Calu3 (cell line): ENCODE measurements around the gene TRAF3. TPM values are rescaled to one million over a fixed set of nuclear protein-coding genes. Genes with fewer than 3 reads are reported as not detected.

ENCODE experiments used
- BruUV-seq: library from RNA; stranded (reverse); fragments of 400-500 nt; replicated peaks from 2 replicates; lab custom pipeline; 2021; lab: Mats Ljungman, UMichigan
- CTCF ChIA-PET: fragments of 300-600 bp; sonication (Branson Sonifier 250); formaldehyde crosslinking; loops from one replicate; lab custom pipeline; 2022; ENCODE audit warnings: antibody characterized with exemption; lab: Charles Lee
- DNase-seq: peaks from one replicate; pipeline ENCODE4 v3.0.0; 2022
- H3K27ac Mint-ChIP-seq: one replicate; pipeline ENCODE4 v1.8.0; 2022; ENCODE audit warnings: mixed read lengths; ENCODE audit not compliant: unreplicated experiment
- H3K27me3 Mint-ChIP-seq: one replicate; pipeline ENCODE4 v1.8.0; 2022; ENCODE audit warnings: mixed read lengths; ENCODE audit not compliant: unreplicated experiment
- H3K36me3 Mint-ChIP-seq: one replicate; pipeline ENCODE4 v1.8.0; 2022; ENCODE audit warnings: mild to moderate bottlenecking, moderate library complexity, mixed read lengths; ENCODE audit not compliant: insufficient read depth, unreplicated experiment
- H3K4me1 Mint-ChIP-seq: one replicate; pipeline ENCODE4 v1.8.0; 2022; ENCODE audit warnings: mild to moderate bottlenecking, low read depth, mixed read lengths; ENCODE audit not compliant: unreplicated experiment
- H3K4me3 Mint-ChIP-seq: one replicate; pipeline ENCODE4 v1.8.0; 2022; ENCODE audit warnings: mild to moderate bottlenecking, low read depth, moderate library complexity, mixed read lengths; ENCODE audit not compliant: unreplicated experiment
- H3K9me3 Mint-ChIP-seq: one replicate; pipeline ENCODE4 v1.8.0; 2022; ENCODE audit warnings: low read depth, mixed read lengths; ENCODE audit not compliant: unreplicated experiment
- intact Hi-C: fragments of 100-400 bp; cut with micrococcal nuclease; formaldehyde crosslinking; loops from one replicate; pipeline ENCODE4 v1.10.0; 2022; ENCODE audit not compliant: unreplicated experiment
- total RNA-seq: library from RNA; stranded (reverse); gene quantifications from 2 replicates; pipeline ENCODE4 v1.2.3, GENCODE V29; 2022
- TF ChIP-seq, protein P1 (sequence below): fragments of 200-600 bp; IDR thresholded peaks from one replicate; pipeline ENCODE4 v1.8.0; 2022; ENCODE audit warnings: antibody characterized with exemption; ENCODE audit not compliant: unreplicated experiment

TRAF3 gene
- total RNA-seq, 1 experiment from 2014 or later = 24.2 TPM

DNA sequence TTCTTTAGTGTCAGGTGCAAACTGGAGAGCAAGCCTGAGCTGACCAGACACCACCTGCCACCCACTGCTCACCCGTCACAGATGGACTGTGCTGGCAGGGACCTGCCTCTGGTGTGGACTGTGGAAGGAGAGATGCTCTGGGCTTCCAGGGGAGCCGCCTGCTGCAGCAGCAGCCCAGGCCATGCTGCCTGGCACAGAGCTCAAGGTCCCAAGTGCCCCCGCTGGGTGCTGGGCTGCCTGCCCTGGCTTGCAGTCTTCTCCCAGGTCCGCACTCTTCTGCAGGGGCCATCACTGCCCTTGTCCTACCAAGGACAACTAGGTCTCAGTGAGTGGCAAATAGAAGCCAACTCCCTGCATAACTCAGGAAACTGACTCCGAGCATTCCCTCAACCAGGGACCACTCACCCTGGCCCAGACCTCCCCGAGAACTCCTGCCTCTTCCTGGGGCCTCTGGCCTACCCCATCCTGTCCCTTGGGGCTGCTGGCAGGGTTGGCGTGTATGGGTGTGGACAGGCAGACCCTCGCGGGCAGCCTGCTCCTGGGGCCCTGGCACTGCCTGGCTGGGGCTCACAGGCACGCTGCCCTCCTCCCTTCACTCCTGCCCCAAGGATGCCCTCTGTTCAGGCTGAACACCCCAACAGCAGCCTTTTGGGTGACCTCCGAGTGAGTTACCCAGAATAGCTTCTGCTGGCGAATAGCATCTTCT lies 154.5 kb downstream of the TRAF3 start:
- intact Hi-C loops = no loop called here
- H3K9me3 Mint-ChIP-seq = no peaks in the 10 kb centered on the region
- H3K4me1 Mint-ChIP-seq = peaks cover 9% of the 10 kb centered on the region
- no TSS peak for BruUV-seq
- no peaks in the 10 kb centered on the region for H3K27me3 Mint-ChIP-seq
- TF ChIP-seq, protein P1, sequence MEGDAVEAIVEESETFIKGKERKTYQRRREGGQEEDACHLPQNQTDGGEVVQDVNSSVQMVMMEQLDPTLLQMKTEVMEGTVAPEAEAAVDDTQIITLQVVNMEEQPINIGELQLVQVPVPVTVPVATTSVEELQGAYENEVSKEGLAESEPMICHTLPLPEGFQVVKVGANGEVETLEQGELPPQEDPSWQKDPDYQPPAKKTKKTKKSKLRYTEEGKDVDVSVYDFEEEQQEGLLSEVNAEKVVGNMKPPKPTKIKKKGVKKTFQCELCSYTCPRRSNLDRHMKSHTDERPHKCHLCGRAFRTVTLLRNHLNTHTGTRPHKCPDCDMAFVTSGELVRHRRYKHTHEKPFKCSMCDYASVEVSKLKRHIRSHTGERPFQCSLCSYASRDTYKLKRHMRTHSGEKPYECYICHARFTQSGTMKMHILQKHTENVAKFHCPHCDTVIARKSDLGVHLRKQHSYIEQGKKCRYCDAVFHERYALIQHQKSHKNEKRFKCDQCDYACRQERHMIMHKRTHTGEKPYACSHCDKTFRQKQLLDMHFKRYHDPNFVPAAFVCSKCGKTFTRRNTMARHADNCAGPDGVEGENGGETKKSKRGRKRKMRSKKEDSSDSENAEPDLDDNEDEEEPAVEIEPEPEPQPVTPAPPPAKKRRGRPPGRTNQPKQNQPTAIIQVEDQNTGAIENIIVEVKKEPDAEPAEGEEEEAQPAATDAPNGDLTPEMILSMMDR = no peak
- no peak overlapping the region for H3K27ac Mint-ChIP-seq
- CTCF ChIA-PET = interaction anchor here (1.1 kb wide), 1 partner anchor 237 kb away, joined by 3 read pairs; no protein-coding TSS in a partner anchor
- H3K4me3 Mint-ChIP-seq = no peak overlapping the region
- DNase-seq = no peak
- H3K36me3 Mint-ChIP-seq = peaks cover 70% of the 10 kb centered on the region

DNA sequence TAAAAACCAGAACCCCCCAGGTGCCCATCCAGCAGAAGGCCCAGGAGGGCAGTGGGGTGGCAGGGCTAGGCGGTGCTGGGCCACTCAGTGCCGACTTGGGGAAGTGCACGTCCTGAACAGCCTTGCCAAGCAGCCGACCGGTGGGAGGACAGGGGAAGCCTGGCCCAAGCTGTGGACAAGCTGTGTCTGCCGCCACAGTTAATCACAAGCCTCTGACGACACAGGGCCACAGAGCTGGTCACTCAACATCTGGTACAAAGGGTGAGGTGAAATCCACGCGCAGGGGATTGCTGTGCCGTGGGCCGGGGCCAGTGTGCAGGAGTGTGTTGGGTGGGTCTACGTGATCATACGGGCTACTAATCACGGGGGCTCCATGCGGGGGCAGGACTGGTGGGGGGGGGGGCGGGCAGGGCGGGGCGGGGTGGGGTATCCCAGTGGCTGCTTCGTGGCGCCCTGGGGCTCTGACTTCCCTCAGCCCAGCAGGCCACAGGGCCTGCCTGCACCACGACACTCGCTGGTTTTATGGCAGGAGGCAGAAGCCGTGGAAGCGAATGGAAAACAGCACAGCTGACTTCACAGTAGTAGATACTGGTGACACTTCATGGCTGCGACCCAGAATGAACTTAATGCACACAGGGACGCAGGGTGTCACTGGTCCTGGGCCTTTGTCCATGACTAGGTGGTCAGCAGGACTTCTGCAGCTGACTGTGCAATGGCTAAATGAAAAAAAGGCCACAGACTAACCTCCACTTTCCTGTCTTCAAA lies 155.4 kb downstream of the TRAF3 start:
- CTCF ChIA-PET = interaction anchor here (0.6 kb wide), 1 partner anchor 1062 kb away, joined by 3 read pairs; no protein-coding TSS in a partner anchor
- intact Hi-C loops = no loop called here
- peaks cover 65% of the 10 kb centered on the region for H3K36me3 Mint-ChIP-seq
- no peak for DNase-seq
- peak overlapping the region; percentile 39 for H3K27ac Mint-ChIP-seq
- peaks cover under 1% of the 10 kb centered on the region for H3K4me1 Mint-ChIP-seq
- BruUV-seq = no TSS peak
- H3K9me3 Mint-ChIP-seq = no peaks in the 10 kb centered on the region
- H3K4me3 Mint-ChIP-seq = no peak overlapping the region
- TF ChIP-seq, protein P1 = no peak
- H3K27me3 Mint-ChIP-seq = no peaks in the 10 kb centered on the region

DNA sequence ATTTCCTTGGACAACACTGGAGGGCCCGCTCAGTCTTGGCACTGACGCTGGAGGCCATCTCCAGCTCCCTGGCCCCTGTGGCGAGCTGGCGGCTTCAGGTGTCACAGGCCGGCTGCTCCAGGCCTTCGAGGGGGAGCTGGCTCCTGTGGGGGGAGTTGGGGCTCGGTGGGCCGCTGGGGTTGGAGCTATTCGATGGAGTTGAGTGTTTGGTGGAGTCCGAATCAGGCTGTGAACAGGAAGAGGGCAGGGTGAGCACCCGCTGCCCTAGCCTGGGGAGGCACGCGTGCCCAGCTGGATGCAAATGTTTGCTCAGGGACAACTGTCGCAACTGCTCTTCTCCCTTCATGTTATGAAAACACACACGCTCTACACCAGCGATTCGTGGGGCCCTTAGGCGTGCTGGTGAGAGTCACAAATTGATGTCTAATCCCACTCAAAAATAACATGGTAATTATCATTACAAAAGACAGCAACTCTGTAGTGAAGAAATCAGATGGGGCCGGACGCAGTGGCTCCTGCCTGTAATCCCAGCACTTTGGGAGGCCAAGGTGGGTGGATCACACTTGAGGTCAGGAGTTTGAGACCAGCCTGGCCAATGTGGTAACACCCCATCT lies 156.5 kb downstream of the TRAF3 start:
- no peak for DNase-seq
- Mint-ChIP-seq H3K4me3 (no peak overlapping the region), H3K4me1 (no peaks in the 10 kb centered on the region), H3K27ac (no peak overlapping the region), H3K9me3 (no peaks in the 10 kb centered on the region), H3K36me3 (peaks cover 62% of the 10 kb centered on the region), H3K27me3 (no peaks in the 10 kb centered on the region)
- TF ChIP-seq, protein P1 = no peak
- CTCF ChIA-PET = no interaction called here
- intact Hi-C loops = no loop called here
- no TSS peak for BruUV-seq

DNA sequence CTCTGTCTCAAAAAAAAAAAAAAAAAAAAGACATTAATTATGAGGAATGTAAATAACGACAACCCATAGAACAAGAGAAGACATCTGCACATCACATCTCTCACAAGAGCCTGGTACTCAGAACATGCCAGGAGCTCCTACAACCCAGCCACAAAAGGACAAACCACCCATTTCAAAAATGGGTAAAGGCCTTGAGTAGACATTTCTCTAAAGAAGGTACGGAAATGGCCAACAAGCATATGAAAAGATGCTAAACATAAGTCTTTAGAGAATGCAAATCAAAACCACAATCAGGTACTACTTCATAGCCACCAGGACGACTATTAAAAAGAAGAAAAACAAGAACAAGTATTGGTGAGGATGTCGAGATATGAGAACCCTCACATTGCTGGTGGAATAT lies 158.5 kb downstream of the TRAF3 start:
- DNase-seq = no peak
- no peaks in the 10 kb centered on the region for H3K9me3 Mint-ChIP-seq
- TF ChIP-seq, protein P1 = no peak
- no peaks in the 10 kb centered on the region for H3K4me1 Mint-ChIP-seq
- H3K27ac Mint-ChIP-seq = no peak overlapping the region
- H3K27me3 Mint-ChIP-seq = no peaks in the 10 kb centered on the region
- BruUV-seq = no TSS peak
- CTCF ChIA-PET = interaction anchor here (0.7 kb wide), 1 partner anchor 16 kb away, joined by 4 read pairs; no protein-coding TSS in a partner anchor
- no peak overlapping the region for H3K4me3 Mint-ChIP-seq
- intact Hi-C loops = no loop called here
- H3K36me3 Mint-ChIP-seq = peaks cover 56% of the 10 kb centered on the region
